SU-DHL-6 (cell line): Measurements from ENCODE around the gene CDC25A.

Experiments
- H2AFZ ChIP-seq: fragments of 200-600 bp; sonication (generic); 2 replicates; pipeline ENCODE4 v1.6.1; 2014; ENCODE audit warnings: low read depth, mild to moderate bottlenecking, moderate library complexity, mixed read lengths, antibody characterized with exemption, low read length; ENCODE audit not compliant: severe bottlenecking
- H3F3A ChIP-seq: fragments of 200-600 bp; shearing (Covaris generic); 2 replicates; pipeline ENCODE4 v1.6.0; 2016; ENCODE audit warnings: antibody characterized with exemption, mild to moderate bottlenecking; ENCODE audit not compliant: insufficient read depth
- H3K27ac ChIP-seq: fragments of 200-600 bp; sonication (generic); 2 replicates; pipeline ENCODE4 v1.5.1; 2016; ENCODE audit warnings: low read depth, mild to moderate bottlenecking, low read length, moderate library complexity, mixed read lengths
- H3K27me3 ChIP-seq: fragments of 200-600 bp; sonication (generic), shearing (Covaris generic); 2 replicates; pipeline ENCODE4 v1.6.0; 2014; ENCODE audit warnings: mild to moderate bottlenecking, low read length
- H3K36me3 ChIP-seq: fragments of 200-600 bp; sonication (generic); 2 replicates; pipeline ENCODE4 v1.6.1; 2014; ENCODE audit warnings: mild to moderate bottlenecking, low read length, mixed read lengths
- H3K4me2 ChIP-seq: fragments of 300-600, 200-600 bp; shearing (Covaris generic), sonication (generic); 2 replicates; pipeline ENCODE4 v1.6.0; 2014; ENCODE audit warnings: low read length, low read depth, mild to moderate bottlenecking; ENCODE audit not compliant: poor library complexity, severe bottlenecking
- H3K4me3 ChIP-seq: fragments of 200-600 bp; sonication (generic); 2 replicates; pipeline ENCODE4 v1.5.1; 2014; ENCODE audit warnings: antibody characterized with exemption, low read length, mild to moderate bottlenecking, mixed read lengths; ENCODE audit not compliant: insufficient read depth, poor library complexity, severe bottlenecking
- H3K79me2 ChIP-seq: fragments of 200-600 bp; sonication (generic); 2 replicates; pipeline ENCODE4 v1.6.1; 2014; ENCODE audit warnings: mild to moderate bottlenecking, low read length, moderate library complexity; ENCODE audit not compliant: insufficient read depth
- H3K9ac ChIP-seq: fragments of 200-600 bp; sonication (generic); 2 replicates; pipeline ENCODE4 v1.7.0; 2014; ENCODE audit warnings: mild to moderate bottlenecking, low read length
- H3K9me2 ChIP-seq: fragments of 200-600 bp; sonication (generic); replicated peaks from 2 replicates; pipeline ENCODE4 v1.6.1; 2014; ENCODE audit warnings: low read length; ENCODE audit not compliant: insufficient read depth
- H3K9me3 ChIP-seq: fragments of 200-600 bp; sonication (generic); 2 replicates; pipeline ENCODE4 v1.6.1; 2014; ENCODE audit warnings: low read length, mixed read lengths; ENCODE audit not compliant: insufficient read depth
- H4K20me1 ChIP-seq: fragments of 200-600 bp; sonication (generic); 2 replicates; pipeline ENCODE4 v1.6.1; 2014; ENCODE audit warnings: low read depth, mild to moderate bottlenecking, antibody characterized with exemption, low read length, moderate library complexity, mixed read lengths
- EZH2phosphoT487 ChIP-seq: fragments of 200-600 bp; sonication (generic), shearing (Covaris generic); conservative IDR thresholded peaks from 2 replicates; pipeline ENCODE4 v1.6.1; 2018; ENCODE audit warnings: mild to moderate bottlenecking, antibody characterized with exemption, low read length, moderate library complexity, mixed read lengths
- TF ChIP-seq, protein P1 (sequence below): fragments of 200-600 bp; sonication (generic); IDR thresholded peaks from one replicate; pipeline ENCODE4 v1.5.1; 2017; ENCODE audit warnings: antibody characterized with exemption, mild to moderate bottlenecking, low read length, moderate library complexity; ENCODE audit not compliant: insufficient read depth, poor library complexity, severe bottlenecking

The CDC25A gene

DNA sequence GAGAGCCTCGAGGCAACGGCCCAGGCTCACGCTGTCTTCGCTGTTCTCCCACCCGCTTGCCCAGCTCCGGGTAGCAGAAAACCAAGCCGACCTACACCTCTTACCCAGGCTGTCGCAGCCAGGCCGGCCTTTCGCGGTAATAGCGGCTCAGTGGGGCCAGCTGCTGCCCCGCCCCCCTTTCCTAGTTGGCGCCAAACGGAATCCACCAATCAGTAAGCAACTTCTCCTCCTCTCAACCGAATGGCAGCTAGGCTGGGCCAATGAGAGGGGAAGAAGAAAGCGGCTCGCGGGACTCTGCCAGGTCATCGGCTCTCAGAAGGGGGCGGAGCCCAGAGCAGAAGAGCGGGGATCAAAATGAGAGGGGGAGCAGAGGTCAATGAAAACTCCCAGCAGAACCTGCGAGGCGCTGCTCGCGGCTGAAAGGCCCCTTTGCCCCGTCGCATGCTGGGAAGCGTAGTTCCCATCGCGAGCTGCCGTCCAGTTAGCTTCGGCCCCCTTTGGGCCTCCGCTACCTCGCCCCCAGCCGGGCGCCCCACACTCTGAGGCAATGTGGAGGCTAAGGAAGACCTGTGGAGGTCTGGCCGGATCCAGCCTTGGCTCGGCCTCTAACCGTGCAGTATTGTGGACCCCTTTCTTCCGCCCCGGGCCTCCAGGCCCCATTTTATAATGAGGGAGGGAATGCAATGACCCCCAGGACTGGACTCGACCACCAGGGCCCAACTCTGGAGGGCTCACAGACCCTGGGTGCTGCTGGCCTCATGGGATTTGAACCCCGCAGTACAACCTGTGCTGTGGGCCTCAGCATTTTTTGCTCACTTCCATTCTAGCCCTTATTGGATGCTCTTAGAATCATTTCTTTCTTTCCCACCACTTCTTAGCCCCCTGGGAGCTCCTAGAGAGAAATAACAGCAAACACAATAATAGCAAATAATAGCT, at the start of gene CDC25A:
CDC25A (minus strand) TSS at position 152 of the 936 bp plus-strand sequence. CDS start 470 bp downstream, outside the sequence.
- Histone ChIP-seq H3K27ac (peak within 1 kb of the TSS; percentile 78), H3K79me2 (peaks cover 46% of the 10 kb centered on the region), H4K20me1 (no peaks in the 10 kb centered on the region), H3K9me2 (no peaks in the 10 kb centered on the region), H3K27me3 (no peaks in the 10 kb centered on the region), H2AFZ (peak within 1 kb of the TSS; percentile 97), H3K9me3 (no peaks in the 10 kb centered on the region), H3K4me2 (peak within 1 kb of the TSS; percentile 85), H3F3A (peaks cover 7% of the 10 kb centered on the region; the same call in 1 of the 2 replicates), H3K36me3 (peaks cover 20% of the 10 kb centered on the region; the same call in 1 of the 2 replicates), H3K9ac (peak within 1 kb of the TSS; percentile 98), H3K4me3 (peak within 1 kb of the TSS; percentile 91)
- TF ChIP-seq, protein P1, sequence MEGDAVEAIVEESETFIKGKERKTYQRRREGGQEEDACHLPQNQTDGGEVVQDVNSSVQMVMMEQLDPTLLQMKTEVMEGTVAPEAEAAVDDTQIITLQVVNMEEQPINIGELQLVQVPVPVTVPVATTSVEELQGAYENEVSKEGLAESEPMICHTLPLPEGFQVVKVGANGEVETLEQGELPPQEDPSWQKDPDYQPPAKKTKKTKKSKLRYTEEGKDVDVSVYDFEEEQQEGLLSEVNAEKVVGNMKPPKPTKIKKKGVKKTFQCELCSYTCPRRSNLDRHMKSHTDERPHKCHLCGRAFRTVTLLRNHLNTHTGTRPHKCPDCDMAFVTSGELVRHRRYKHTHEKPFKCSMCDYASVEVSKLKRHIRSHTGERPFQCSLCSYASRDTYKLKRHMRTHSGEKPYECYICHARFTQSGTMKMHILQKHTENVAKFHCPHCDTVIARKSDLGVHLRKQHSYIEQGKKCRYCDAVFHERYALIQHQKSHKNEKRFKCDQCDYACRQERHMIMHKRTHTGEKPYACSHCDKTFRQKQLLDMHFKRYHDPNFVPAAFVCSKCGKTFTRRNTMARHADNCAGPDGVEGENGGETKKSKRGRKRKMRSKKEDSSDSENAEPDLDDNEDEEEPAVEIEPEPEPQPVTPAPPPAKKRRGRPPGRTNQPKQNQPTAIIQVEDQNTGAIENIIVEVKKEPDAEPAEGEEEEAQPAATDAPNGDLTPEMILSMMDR: no peak
- TF ChIP-seq EZH2phosphoT487: no peak

DNA sequence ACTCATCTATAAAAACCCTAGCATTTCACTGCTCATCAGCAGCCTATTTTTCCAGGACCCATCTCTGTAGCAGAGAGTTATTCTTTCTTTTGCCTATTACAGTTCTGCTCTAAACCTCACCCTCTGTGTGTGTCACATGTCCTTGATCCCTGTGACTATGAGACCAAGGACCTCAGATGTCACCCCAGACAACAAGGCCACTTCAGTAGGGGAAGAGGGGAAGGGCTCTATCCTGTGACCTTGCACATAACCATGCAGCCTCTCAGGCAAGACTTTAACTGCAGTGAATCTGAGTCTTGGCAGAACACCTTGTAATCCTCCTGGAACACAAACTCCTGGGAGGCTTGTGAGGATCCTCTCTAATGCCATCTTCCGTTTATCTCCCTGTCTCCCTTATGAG, 48.3 kb upstream of the CDC25A start:
- Histone ChIP-seq H3K79me2 (peaks cover 4% of the 10 kb centered on the region; the same call in 1 of the 2 replicates), H3K9me2 (no peaks in the 10 kb centered on the region), H3K4me2 (no peak overlapping the region), H3K36me3 (no peaks in the 10 kb centered on the region), H4K20me1 (no peaks in the 10 kb centered on the region), H3K9me3 (no peaks in the 10 kb centered on the region), H3K9ac (no peak overlapping the region), H3K27me3 (no peaks in the 10 kb centered on the region), H3F3A (peaks cover 8% of the 10 kb centered on the region; the same call in 1 of the 2 replicates), H3K27ac (no peak overlapping the region), H2AFZ (no peak overlapping the region), H3K4me3 (no peak overlapping the region)
- TF ChIP-seq, protein P1: no peak
- TF ChIP-seq EZH2phosphoT487: no peak

DNA sequence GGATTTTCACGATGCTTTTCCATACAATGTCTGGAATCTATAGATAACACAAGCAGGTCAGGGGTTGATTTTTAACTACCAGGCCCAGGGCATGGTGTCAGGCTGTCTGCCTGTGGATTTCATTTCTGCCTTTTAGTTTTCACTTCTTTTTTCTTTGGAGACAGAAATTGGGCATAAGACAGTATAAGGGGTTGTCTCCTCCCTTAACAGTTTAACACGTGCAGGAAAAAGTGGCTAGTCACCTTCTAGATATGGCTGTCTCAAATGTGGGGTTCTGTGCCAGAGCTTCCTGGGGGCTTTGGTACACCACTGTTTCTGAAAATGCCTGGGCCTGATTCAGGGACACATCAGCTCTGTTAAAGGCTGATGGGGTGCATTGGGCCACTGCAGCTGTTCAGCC, 45.3 kb upstream of the CDC25A start:
- no peaks in the 10 kb centered on the region for H3K27me3 ChIP-seq
- H3K4me3 ChIP-seq: no peak overlapping the region
- H3K27ac ChIP-seq: no peak overlapping the region
- H3F3A ChIP-seq: peaks cover 14% of the 10 kb centered on the region; the same call in 1 of the 2 replicates
- H3K9ac ChIP-seq: no peak overlapping the region
- H3K36me3 ChIP-seq: no peaks in the 10 kb centered on the region
- no peaks in the 10 kb centered on the region for H3K9me2 ChIP-seq
- H3K4me2 ChIP-seq: no peak overlapping the region
- no peak overlapping the region for H2AFZ ChIP-seq
- TF ChIP-seq EZH2phosphoT487: no peak
- TF ChIP-seq, protein P1: no peak
- H3K79me2 ChIP-seq: no peaks in the 10 kb centered on the region
- no peaks in the 10 kb centered on the region for H4K20me1 ChIP-seq
- no peaks in the 10 kb centered on the region for H3K9me3 ChIP-seq
